SH-SY5Y (cell line): ENCODE results near the gene DLG2.

Source experiments
- GATA2 ChIP-seq: IDR thresholded peaks from 2 replicates; pipeline ENCODE4 v1.6.1; 2011; ENCODE audit warnings: mild to moderate bottlenecking, low read depth, low read length
- GATA3 ChIP-seq: IDR thresholded peaks from 2 replicates; pipeline ENCODE4 v1.6.1; 2011; ENCODE audit warnings: low read depth, mild to moderate bottlenecking, low read length, moderate library complexity

The DLG2 gene

GRCh38 chr11:84345027-84345426 lies 1282.1 kb downstream of the DLG2 start:
- TF ChIP-seq GATA3 (no peak), GATA2 (no peak)

DNA sequence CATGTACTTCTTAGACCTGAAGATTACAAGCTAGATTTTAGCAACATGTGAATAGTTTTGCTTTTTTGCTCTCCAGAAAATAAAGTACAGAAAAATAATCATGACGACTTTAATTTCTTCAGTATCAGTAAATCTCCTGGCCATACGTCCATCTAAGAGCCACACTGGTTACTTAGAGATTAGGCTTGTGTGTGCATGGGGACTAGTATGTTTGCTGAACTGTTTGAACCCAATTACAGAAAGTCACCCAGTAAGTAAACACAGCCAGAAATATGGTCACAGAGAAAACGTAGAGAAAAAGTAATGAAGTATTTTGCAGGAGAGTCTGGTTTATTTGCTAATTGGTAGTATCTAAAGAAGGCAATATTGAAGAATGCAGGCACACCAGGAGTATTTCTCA lies 1287.3 kb downstream of the DLG2 start:
- TF ChIP-seq GATA3 = no peak
- no peak for TF ChIP-seq GATA2

DNA sequence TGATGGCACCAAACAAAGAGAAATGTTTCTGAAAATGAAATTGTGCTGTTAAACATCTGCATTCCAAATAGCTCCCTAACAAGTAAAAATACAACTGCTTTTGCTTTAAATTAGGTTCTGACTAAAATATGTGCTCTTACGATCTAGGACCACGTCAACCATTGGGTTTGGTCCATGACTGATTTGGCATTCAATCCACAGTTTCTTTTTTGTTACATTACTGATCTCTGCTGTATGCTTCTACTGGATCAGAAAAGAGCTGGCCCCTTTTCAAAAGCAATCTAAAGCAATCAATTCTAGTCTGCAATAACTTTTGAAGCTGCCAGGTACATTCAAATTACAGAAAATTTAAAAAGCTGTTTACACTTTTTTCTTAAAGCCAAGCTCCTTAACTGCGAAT lies 1293.9 kb downstream of the DLG2 start:
- TF ChIP-seq GATA3 = no peak
- TF ChIP-seq GATA2 = no peak

DNA sequence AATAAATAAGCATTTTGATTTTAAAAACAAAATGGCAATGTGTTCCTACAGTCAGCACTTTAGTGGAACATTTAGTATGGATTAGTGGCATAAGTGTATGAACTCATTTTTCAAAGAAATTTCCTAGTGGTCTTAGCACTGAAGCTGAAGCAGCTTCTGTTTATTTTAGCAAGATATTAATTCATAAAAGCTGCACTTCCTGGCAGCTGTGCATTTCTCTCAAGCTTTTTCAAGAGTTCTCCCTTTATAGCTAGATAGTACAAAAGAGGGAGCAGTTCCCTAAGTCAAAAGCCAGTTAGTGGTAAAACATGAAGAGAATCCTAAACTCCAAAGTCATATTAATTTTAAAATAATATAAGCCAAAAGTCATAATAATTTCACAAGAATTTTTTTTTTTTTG lies 1304.9 kb downstream of the DLG2 start:
- no peak for TF ChIP-seq GATA3
- TF ChIP-seq GATA2 = no peak

DNA sequence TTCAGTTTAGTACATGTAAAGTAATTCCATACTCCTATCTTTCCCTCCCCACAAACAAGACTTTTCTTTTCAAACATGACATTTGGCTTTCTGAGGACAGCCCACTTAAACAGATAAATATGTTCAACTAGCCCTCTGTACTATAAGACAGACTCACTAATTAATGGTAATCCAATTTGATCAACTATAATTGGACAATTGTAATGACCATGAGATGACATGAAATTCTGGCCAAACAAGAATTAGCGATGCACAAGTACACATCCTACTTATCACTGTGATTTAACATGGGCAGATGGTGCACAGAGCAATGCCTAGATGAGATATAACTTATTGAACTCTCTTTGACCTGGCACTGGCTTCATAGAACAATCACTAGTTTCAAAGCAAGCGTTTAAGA lies 1307.3 kb downstream of the DLG2 start:
- TF ChIP-seq GATA3 = no peak; the same call in 1 of the 2 replicates
- TF ChIP-seq GATA2 = peak; percentile 17; the same call in 1 of the 2 replicates

DNA sequence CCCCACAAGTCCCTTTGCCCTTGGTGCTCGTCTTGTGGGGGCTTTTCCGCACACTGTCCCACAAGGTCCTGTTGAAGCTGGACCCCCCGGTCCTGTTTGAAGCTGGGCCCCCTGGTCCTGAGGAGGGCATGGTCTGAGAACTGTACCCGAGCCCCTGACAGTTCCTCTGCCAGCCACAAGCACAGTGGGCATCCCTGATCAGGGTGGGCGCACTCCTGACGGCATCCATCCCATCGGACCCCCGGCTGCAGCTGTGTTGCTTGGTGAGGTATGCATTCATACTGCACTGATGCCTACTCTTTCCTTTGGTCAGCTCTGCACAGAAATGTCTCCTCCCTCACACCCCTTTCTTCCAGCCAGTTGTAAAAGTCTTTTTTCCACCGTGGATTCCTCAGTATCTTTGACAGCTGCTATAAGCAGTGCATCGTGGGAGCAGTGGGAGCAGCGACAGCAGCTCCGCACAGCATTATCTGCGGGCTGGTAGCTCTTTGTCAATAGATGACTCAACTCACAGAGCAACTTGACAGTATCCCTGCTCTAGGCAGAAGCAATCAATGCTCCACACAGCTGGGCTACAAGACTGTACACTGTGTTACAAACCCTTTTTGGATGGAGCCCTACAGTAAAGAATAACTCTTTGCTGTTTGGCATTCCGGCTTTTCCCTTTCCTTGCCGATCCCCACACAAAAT lies 1310.1 kb downstream of the DLG2 start:
- no peak for TF ChIP-seq GATA2
- no peak for TF ChIP-seq GATA3

DNA sequence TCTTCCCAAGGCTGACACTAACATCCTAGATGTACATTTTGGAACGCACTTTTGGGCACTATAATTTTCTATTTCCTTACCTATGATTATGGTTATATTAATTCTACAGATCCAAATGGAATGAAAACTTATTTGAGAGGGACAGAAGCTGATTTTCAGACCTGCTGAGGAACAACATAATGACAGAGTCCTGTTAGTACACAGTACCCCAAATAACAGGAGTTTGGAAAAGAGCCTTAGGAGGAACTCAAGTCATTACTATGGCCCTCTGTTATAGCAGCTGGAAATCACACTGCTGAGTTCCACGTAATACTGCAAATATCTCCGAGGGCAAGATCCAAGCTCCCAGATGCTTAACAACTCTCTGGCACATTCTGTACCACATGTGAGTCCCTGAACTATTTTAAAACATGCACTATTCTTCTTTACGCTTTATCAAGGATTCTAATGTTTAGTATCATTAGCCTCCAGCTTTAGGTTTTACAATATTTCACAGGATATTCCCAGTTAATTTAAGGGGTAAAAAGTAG lies 1313.2 kb downstream of the DLG2 start:
- TF ChIP-seq GATA2 = no peak
- no peak for TF ChIP-seq GATA3

GRCh38 chr11:84310268-84310667 lies 1316.9 kb downstream of the DLG2 start:
- TF ChIP-seq GATA3 = no peak
- no peak for TF ChIP-seq GATA2

GRCh38 chr11:84300092-84300491 lies 1327.1 kb downstream of the DLG2 start:
- TF ChIP-seq GATA3 (no peak), GATA2 (no peak)

DNA sequence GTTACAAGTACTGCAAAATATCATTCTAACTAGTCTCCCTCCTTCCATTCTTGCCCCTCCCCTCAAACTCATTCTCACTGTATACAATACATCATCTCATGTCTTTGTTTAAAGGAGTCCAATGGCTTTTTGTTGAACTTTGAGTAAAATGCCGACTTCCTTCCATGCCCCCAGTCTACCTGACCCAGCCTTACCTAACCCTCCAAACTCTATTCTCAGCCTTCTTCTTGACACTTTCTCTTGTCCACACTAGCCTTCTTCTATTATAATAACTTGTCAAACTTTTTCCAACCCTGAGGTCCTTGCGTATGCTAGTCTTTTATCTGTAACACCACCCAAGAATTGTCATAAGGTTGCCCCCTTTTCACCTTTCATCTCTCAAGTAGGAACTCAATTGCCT lies 1329.6 kb downstream of the DLG2 start:
- TF ChIP-seq GATA2 (no peak), GATA3 (no peak)

DNA sequence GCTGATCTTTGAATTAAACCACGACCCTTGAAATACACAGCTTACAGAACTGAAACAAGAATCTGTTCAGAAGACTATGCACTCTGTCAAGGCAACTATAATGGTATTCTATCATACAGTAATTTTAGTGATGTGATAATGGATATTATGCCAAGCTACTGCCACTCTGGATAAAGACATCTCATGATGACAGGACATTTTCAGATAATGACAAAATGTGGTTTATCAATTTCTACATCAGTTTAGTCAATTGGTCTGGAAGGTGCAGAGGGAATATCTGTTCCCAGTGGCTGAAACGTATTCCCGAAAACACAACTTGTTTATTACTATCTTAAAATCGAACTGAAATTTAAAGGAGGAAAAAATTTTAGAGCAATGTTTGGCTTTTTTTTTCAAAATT lies 1331.3 kb downstream of the DLG2 start:
- TF ChIP-seq GATA3 (no peak), GATA2 (no peak)

DNA sequence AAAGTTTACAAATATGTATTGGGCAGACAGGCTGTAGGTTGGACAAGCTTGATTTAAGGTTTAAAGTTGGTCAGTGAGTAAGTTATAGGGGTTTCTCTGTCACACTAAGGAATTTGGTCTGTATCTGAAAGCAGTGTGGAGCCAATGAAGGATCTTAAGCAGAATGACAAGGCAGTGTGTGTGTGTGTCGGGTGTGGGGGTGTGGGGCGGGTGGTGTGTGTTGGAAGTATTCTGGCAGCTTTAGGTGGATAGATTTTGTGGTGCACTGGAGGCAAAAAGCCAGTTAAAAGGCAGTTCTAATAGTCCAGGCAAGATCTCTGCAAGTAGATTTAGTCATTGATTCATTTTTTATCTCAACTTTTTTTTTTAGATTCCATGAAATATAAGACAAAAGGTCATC lies 1334.2 kb downstream of the DLG2 start:
- TF ChIP-seq GATA3 (no peak), GATA2 (no peak)

DNA sequence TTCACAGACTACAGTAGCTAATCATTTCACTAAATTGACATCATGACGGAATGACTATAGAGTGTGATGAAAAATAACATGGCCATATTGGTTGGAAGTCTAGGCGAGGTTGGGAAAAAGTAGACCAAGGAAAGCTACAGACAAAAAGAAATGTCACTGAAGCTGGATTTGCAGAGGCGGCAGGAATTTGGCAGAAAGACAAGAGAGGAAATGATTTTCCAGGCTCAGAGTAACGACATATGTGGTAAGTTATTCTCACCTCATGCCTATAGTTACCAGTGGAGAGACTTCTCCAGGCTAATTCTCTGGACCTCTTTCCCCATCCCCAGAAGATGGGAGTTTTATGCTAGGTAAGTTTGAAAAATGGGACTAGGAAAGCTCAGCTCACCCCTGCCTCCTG lies 1335.1 kb downstream of the DLG2 start:
- TF ChIP-seq GATA3 = no peak
- TF ChIP-seq GATA2 = no peak

DNA sequence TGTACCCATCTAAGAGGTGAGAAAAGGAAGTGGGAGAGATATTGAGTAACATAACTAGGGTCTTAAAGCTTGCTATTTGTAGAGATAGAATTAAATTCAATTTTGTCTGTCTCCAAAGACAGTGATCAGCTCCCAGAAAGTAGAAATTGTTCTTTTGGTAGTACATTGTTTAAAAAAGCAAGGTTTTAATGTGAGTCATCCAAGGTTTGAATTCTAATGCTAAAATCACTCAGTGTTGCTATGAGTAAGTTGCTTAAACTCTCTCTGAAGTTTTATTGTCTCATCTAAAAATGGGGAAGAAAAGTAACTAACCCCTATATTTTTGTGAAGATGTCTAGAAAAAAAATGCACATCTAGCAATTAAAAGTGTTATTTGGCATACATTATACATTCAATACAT lies 1336.5 kb downstream of the DLG2 start:
- TF ChIP-seq GATA3 = no peak
- TF ChIP-seq GATA2 = no peak

DNA sequence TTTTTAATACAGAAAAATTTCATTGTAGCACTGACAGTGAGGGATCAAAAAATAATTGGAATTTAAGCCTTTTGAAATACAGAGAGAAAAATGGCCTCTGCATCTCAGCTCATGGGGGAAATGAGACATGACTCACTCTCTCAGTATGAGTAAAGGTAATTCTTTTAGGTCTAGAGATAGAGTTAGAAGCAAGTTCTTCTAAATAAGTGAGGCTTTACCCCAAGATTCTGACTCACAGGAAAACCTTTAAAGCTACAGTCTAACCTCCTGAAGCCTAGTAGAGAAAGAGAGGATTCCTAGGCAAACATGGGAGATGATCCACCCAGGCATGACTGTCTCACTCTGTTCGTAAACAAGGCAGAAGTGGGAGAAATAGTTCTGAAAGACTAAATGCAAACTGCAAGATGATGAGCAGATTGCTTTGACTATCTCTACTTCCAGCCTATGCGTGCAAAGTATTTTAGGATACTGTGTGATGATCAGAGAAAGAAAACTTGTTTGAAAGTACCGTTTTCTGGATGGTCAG lies 1337.7 kb downstream of the DLG2 start:
- TF ChIP-seq GATA3 (no peak), GATA2 (no peak)
